NCI-H1092 treated with DMSO at 0.1 percent for 48 hours (cell line): Measurements from ENCODE around the gene MPZL2.

Experiments used
- DNase-seq: peaks from one replicate; lab custom pipeline; 2025; lab: John Stamatoyannopoulos, UW

Gene MPZL2

GRCh38 chr11:118217575-118217974, 46.5 kb downstream of the MPZL2 start:
- no peak for DNase-seq

GRCh38 chr11:118216621-118217481, 47.2 kb downstream of the MPZL2 start:
- no peak for DNase-seq

GRCh38 chr11:118215765-118216164, 48.3 kb downstream of the MPZL2 start:
- no peak for DNase-seq

- no peak for DNase-seq
These were observed 48.8 kb downstream of the MPZL2 start for GRCh38 chr11:118215262-118215661.

GRCh38 chr11:118214210-118214914, 49.7 kb downstream of the MPZL2 start:
- DNase-seq: no peak

GRCh38 chr11:118213781-118214180, 50.3 kb downstream of the MPZL2 start:
- DNase-seq: no peak

GRCh38 chr11:118213201-118213600, 50.9 kb downstream of the MPZL2 start:
- no peak for DNase-seq

GRCh38 chr11:118212781-118213191, 51.3 kb downstream of the MPZL2 start:
- no peak for DNase-seq

GRCh38 chr11:118212131-118212725, 51.9 kb downstream of the MPZL2 start:
- no peak for DNase-seq

- DNase-seq: no peak
These were observed 53.1 kb downstream of the MPZL2 start for GRCh38 chr11:118211006-118211405.

- no peak for DNase-seq
These were observed 53.8 kb downstream of the MPZL2 start for GRCh38 chr11:118210323-118210722.

- no peak for DNase-seq
These were observed 55.1 kb downstream of the MPZL2 start for GRCh38 chr11:118209033-118209432.

- DNase-seq: no peak
These were observed 57.0 kb downstream of the MPZL2 start for GRCh38 chr11:118207079-118207478.

GRCh38 chr11:118206391-118207031, 57.6 kb downstream of the MPZL2 start:
- no peak for DNase-seq

GRCh38 chr11:118205606-118206378, 58.3 kb downstream of the MPZL2 start:
- no peak for DNase-seq
